ENCODE results near the gene RDX. TPM values are rescaled to one million over a fixed set of nuclear protein-coding genes. Genes with fewer than 3 reads are reported as not detected.

The RDX gene
- total and polyA plus RNA-seq, 2 of the 4 experiments (the other 2 are of a cell fraction): 61.1 to 72.4 TPM

GRCh38 chr11:110301577-110301976, 5.2 kb upstream of the RDX start:
- WGBS, 2 experiments (ENCODE audit: extremely low coverage in 2 of 2, insufficient read length in 1 of 2): no CpG with 5 or more reads among the region's 4 CpGs
- H4K20me1 ChIP-seq (ENCODE audit: insufficient read depth, low read length): no peaks in the 10 kb centered on the region
- H3K27me3 ChIP-seq (ENCODE audit: control insufficient read depth, insufficient read depth, low read length): peaks cover 3% of the 10 kb centered on the region; the same call in 1 of the 2 replicates
- H3K18ac ChIP-seq (ENCODE audit: low read depth, low read length): no peak overlapping the region
- H2BK120ac ChIP-seq (ENCODE audit: low read depth, low read length): no peak overlapping the region
- no peaks in the 10 kb centered on the region for H3K79me1 ChIP-seq (ENCODE audit: low read depth in 1 of 2, low read length in 2 of 2)
- H2AK9ac ChIP-seq (replicated peaks; ENCODE audit: low read depth, low read length, poor library complexity): no peak overlapping the region
- no peak overlapping the region for H2BK20ac ChIP-seq (ENCODE audit: low read depth, low read length)
- no peak overlapping the region for H3K56ac ChIP-seq (ENCODE audit: extremely low read depth, insufficient read depth, low read length)
- H2AFZ ChIP-seq (replicated peaks; ENCODE audit: low read length, poor library complexity): no peak overlapping the region
- H3K4ac ChIP-seq (ENCODE audit: low read depth, low read length): no peak overlapping the region
- no peaks in the 10 kb centered on the region for H3K36me3 ChIP-seq (ENCODE audit: control insufficient read depth, insufficient read depth, low read length)
- POLR2A ChIA-PET (ENCODE audit: unreplicated experiment): no interaction called here
- H3K9ac ChIP-seq (ENCODE audit: low read depth, low read length): no peak overlapping the region
- H3K27ac ChIP-seq (ENCODE audit: insufficient read depth, low read length): no peak overlapping the region
- CTCF ChIA-PET: no interaction called here
- no peak for TF ChIP-seq RFX5 (IDR thresholded peaks at IDR 0.05; ENCODE audit: low read depth, low read length)
- no peak for TF ChIP-seq SMC3 (IDR thresholded peaks at IDR 0.05; ENCODE audit: low read depth, low read length)
- TF ChIP-seq RCOR1 (IDR thresholded peaks at IDR 0.05; ENCODE audit: insufficient replicate concordance, low read length): no peak
- TF ChIP-seq RAD21 (IDR thresholded peaks at IDR 0.05; ENCODE audit: low read length): no peak
- TF ChIP-seq FOS (IDR thresholded peaks at IDR 0.05; ENCODE audit: low read depth, low read length): no peak
- TF ChIP-seq MAZ (IDR thresholded peaks at IDR 0.05; ENCODE audit: borderline replicate concordance, low read depth, low read length): no peak
- TF ChIP-seq MXI1 (IDR thresholded peaks at IDR 0.05; ENCODE audit: borderline replicate concordance, low read depth, low read length): no peak
- TF ChIP-seq MAFK (IDR thresholded peaks at IDR 0.05; ENCODE audit: low read depth, low read length): no peak
- no peak for TF ChIP-seq BHLHE40 (IDR thresholded peaks at IDR 0.05; ENCODE audit: low read depth, low read length)
- TF ChIP-seq, protein P1, sequence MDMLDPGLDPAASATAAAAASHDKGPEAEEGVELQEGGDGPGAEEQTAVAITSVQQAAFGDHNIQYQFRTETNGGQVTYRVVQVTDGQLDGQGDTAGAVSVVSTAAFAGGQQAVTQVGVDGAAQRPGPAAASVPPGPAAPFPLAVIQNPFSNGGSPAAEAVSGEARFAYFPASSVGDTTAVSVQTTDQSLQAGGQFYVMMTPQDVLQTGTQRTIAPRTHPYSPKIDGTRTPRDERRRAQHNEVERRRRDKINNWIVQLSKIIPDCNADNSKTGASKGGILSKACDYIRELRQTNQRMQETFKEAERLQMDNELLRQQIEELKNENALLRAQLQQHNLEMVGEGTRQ (IDR thresholded peaks at IDR 0.05; ENCODE audit: low read depth, low read length): no peak
- TF ChIP-seq POLR2A (IDR thresholded peaks at IDR 0.05; ENCODE audit: low read depth, low read length): no peak
- no peak for TF ChIP-seq CEBPB (IDR thresholded peaks at IDR 0.05; ENCODE audit: low read depth, low read length)
- TF ChIP-seq CTCF (conservative IDR thresholded peaks at IDR 0.05; ENCODE audit: low read depth, low read length): no peak
- no peak for TF ChIP-seq NFE2L2 (IDR thresholded peaks at IDR 0.05; ENCODE audit: low read depth, low read length)
- peaks cover 8% of the 10 kb centered on the region; the same call in 1 of the 2 replicates for H3K4me1 ChIP-seq (ENCODE audit: control insufficient read depth, insufficient read depth, low read length)
- H4K5ac ChIP-seq (ENCODE audit: low read depth, low read length): no peak overlapping the region
- DNase-seq: no peak
- H3K23ac ChIP-seq (ENCODE audit: low read depth, low read length): no peak overlapping the region
- no peak overlapping the region for H2BK5ac ChIP-seq (ENCODE audit: low read depth, low read length, poor library complexity, severe bottlenecking)
- no peak overlapping the region for H3K14ac ChIP-seq (replicated peaks; ENCODE audit: low read depth, low read length)
- in situ Hi-C loops (cut with MboI; ENCODE audit: low sequenced_read_pairs): no loop called here
- no peak overlapping the region for H3K4me3 ChIP-seq (ENCODE audit: insufficient read depth, low read depth, low read length)
- no peak overlapping the region for H2BK15ac ChIP-seq (ENCODE audit: low read depth, low read length)
- dilution Hi-C loops (cut with HindIII; ENCODE audit: low sequenced_read_pairs, unreplicated experiment): no loop called here
- intact Hi-C loops (cut with micrococcal nuclease): no loop called here
- no peak overlapping the region for H4K91ac ChIP-seq (ENCODE audit: insufficient read depth, low read depth, low read length)
- no peaks in the 10 kb centered on the region; the same call in 1 of the 2 replicates for H3K9me1 ChIP-seq (ENCODE audit: insufficient read depth, low read length)
- H3K4me2 ChIP-seq (ENCODE audit: low read depth, low read length): no peak overlapping the region
- H2AK5ac ChIP-seq (ENCODE audit: low read depth, low read length): no peak overlapping the region
- no peak overlapping the region for H4K8ac ChIP-seq (ENCODE audit: low read depth in 2 of 2, low read length in 2 of 2)
- H3K9me3 ChIP-seq (ENCODE audit: control insufficient read depth, insufficient read depth, low read length): no peaks in the 10 kb centered on the region
- BruUV-seq (replicated peaks): no TSS peak
- ATAC-seq (ENCODE audit: low read depth): no peak
